Neural progenitor cell (in vitro differentiated cells): ENCODE results near the gene SLC50A1.

ENCODE experiments used
- EZH2 ChIP-seq: fragments of 200-600 bp; sonication (generic); IDR thresholded peaks from 2 replicates; pipeline ENCODE4 v1.6.1; 2017; ENCODE audit warnings: antibody characterized with exemption, mild to moderate bottlenecking, moderate library complexity
- EZH2phosphoT487 ChIP-seq: fragments of 200-600 bp; sonication (generic); IDR thresholded peaks from 2 replicates; pipeline ENCODE4 v1.6.1; 2017; ENCODE audit warnings: antibody characterized with exemption
- TF ChIP-seq, protein P1 (sequence below): fragments of 200-600 bp; sonication (generic); IDR thresholded peaks from 2 replicates; pipeline ENCODE4 v1.5.1; 2017; ENCODE audit warnings: antibody characterized with exemption, mild to moderate bottlenecking

DNA sequence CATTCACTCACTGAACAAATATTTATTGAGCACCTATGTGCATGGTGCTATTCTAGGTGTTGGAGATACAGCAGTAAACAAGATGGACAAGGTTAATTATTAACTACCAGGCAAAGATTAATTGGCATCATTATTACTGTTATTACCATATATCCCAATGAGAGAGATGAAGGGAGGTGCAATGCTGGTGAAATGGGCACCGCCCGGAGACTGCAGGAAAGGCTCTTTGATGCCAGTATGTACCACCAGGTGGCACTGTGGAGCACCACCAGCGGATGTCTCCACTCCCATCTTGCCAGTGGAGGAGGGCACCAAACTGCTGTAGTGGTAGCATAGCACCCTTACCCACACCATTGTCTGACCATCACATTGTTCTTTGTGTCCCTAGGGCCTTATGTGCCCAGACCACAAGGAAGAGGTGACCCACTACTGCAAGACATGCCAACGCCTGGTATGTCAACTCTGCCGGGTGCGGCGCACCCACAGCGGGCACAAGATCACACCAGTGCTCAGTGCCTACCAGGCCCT, 41.0 kb downstream of the SLC50A1 start:
- TF ChIP-seq, protein P1, sequence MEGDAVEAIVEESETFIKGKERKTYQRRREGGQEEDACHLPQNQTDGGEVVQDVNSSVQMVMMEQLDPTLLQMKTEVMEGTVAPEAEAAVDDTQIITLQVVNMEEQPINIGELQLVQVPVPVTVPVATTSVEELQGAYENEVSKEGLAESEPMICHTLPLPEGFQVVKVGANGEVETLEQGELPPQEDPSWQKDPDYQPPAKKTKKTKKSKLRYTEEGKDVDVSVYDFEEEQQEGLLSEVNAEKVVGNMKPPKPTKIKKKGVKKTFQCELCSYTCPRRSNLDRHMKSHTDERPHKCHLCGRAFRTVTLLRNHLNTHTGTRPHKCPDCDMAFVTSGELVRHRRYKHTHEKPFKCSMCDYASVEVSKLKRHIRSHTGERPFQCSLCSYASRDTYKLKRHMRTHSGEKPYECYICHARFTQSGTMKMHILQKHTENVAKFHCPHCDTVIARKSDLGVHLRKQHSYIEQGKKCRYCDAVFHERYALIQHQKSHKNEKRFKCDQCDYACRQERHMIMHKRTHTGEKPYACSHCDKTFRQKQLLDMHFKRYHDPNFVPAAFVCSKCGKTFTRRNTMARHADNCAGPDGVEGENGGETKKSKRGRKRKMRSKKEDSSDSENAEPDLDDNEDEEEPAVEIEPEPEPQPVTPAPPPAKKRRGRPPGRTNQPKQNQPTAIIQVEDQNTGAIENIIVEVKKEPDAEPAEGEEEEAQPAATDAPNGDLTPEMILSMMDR, result peak; percentile 78
- TF ChIP-seq EZH2 (no peak), EZH2phosphoT487 (no peak)
